ENCODE measurements around the gene ESRRA. TPM values are rescaled to one million over a fixed set of nuclear protein-coding genes. Genes with fewer than 3 reads are reported as not detected.

Gene ESRRA
- total RNA-seq, 4 donors from 2014 or later: 26.0 to 39.3 (median 28.7) TPM

DNA sequence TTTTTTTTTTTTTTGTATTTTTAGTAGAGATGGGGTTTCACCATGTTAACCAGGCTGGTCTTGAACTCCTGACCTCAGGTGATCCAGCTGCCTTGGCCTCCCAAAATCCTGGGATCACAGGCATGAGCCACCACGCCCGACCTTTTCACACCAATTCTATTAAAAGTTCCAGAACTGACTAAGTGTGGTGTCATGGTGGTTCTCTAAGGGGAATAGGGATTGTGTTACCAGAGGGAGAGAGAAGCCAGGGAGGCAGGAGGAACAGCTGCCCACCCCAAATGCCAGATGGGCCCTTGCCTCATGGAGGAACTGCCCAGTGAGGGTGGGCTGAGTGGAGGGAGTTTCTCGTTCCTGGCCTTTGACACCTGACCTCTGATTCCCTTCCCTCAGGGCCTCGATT lies 59.6 kb downstream of the ESRRA start:
- TF ChIP-seq EP300 (IDR thresholded peaks at IDR 0.05): no peak
- TF ChIP-seq, protein P1, sequence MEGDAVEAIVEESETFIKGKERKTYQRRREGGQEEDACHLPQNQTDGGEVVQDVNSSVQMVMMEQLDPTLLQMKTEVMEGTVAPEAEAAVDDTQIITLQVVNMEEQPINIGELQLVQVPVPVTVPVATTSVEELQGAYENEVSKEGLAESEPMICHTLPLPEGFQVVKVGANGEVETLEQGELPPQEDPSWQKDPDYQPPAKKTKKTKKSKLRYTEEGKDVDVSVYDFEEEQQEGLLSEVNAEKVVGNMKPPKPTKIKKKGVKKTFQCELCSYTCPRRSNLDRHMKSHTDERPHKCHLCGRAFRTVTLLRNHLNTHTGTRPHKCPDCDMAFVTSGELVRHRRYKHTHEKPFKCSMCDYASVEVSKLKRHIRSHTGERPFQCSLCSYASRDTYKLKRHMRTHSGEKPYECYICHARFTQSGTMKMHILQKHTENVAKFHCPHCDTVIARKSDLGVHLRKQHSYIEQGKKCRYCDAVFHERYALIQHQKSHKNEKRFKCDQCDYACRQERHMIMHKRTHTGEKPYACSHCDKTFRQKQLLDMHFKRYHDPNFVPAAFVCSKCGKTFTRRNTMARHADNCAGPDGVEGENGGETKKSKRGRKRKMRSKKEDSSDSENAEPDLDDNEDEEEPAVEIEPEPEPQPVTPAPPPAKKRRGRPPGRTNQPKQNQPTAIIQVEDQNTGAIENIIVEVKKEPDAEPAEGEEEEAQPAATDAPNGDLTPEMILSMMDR (IDR thresholded peaks at IDR 0.05): no peak
- no peak for DNase-seq (ENCODE audit: low spot score in 2 of 2)
- no peak overlapping the region for H3K27ac ChIP-seq
- H3K36me3 ChIP-seq: peaks cover 0 to 96% (median 28%) of the 10 kb centered on the region in 3 donors
- no peaks in the 10 kb centered on the region for H3K9me3 ChIP-seq
- no peak overlapping the region for H3K4me3 ChIP-seq
- no peaks in the 10 kb centered on the region for H3K27me3 ChIP-seq
- H3K4me1 ChIP-seq: peaks cover 0 to 12% (median 6%) of the 10 kb centered on the region in 4 donors
- 58 to 71% methylated on average over 4 of the region's 4 CpGs for WGBS, 2 donors

Small RNA genes lying within 50 kb of the gene (small RNA-seq; reads per million reads assigned to genes)
- not detected for gene MIR7155
- not detected for gene RF00019

Other genes starting within 250 kb of the ESRRA start
- gene MACROD1, start 139.4 kb upstream of the ESRRA start, total RNA-seq: 10 to 100 TPM; 30.6 to 45.0 (median 35.0) TPM
- 100 to 1,000 TPM in 1 of 4 donors, 10 to 100 TPM in 3; 53.3 to 109 (median 79.8) TPM for gene STIP1, start 119.4 kb upstream of the ESRRA start, total RNA-seq
- gene FERMT3, start 98.8 kb upstream of the ESRRA start, total RNA-seq: 10 to 100 TPM; 17.2 to 83.1 (median 29.6) TPM
- gene TRPT1, start 79.3 kb upstream of the ESRRA start, total RNA-seq: 10 to 100 TPM; 64.9 to 74.7 (median 68.7) TPM
- 10 to 100 TPM; 33.0 to 83.7 (median 60.2) TPM for gene NUDT22, start 79.2 kb upstream of the ESRRA start, total RNA-seq
- gene DNAJC4, start 75.0 kb upstream of the ESRRA start, total RNA-seq: 10 to 100 TPM; 20.1 to 42.0 (median 25.8) TPM
- gene VEGFB, start 70.9 kb upstream of the ESRRA start, total RNA-seq: 100 to 1,000 TPM in 2 of 4 donors, 10 to 100 TPM in 2; 84.3 to 129 (median 109) TPM
- gene FKBP2, start 64.4 kb upstream of the ESRRA start, total RNA-seq: 100 to 1,000 TPM in 1 of 4 donors, 10 to 100 TPM in 3; 38.2 to 101 (median 57.8) TPM
- 100 to 1,000 TPM in 1 of 4 donors, 10 to 100 TPM in 3; 79.7 to 187 (median 91.4) TPM for gene PPP1R14B, start 58.6 kb upstream of the ESRRA start, total RNA-seq
- 10 to 100 TPM; 18.0 to 44.4 (median 27.1) TPM for gene PLCB3, start 54.0 kb upstream of the ESRRA start, total RNA-seq
- 100 to 1,000 TPM; 110 to 143 (median 124) TPM for gene BAD, start 20.9 kb upstream of the ESRRA start, total RNA-seq
- 10 to 100 TPM; 12.5 to 25.7 (median 20.0) TPM for gene GPR137, start 19.7 kb upstream of the ESRRA start, total RNA-seq
- 1 to 10 TPM in 1 of 4 donors, not detected in 3; 1.2 TPM for gene KCNK4, start 14.2 kb upstream of the ESRRA start, total RNA-seq
- not detected for gene CATSPERZ, start 5.2 kb upstream of the ESRRA start, total RNA-seq
- 100 to 1,000 TPM; 290 to 381 (median 327) TPM for gene TRMT112, start 12.0 kb downstream of the ESRRA start, total RNA-seq
- 100 to 1,000 TPM; 142 to 246 (median 204) TPM for gene PRDX5, start 12.6 kb downstream of the ESRRA start, total RNA-seq
- 10 to 100 TPM in 3 of 4 donors, 1 to 10 TPM in 1; 6.9 to 48.0 (median 14.4) TPM for gene CCDC88B, start 34.7 kb downstream of the ESRRA start, total RNA-seq
- 10 to 100 TPM; 23.7 to 34.3 (median 26.2) TPM for gene RPS6KA4, start 53.6 kb downstream of the ESRRA start, total RNA-seq

Measured in tibial nerve (tissue), 4 donors.